IPS-18a (cell line): ENCODE measurements around the gene LEMD3.

Experiments used
- H3K27ac ChIP-seq: one replicate; pipeline ENCODE4 v1.5.1; 2013; ENCODE audit warnings: low read length
- H3K27me3 ChIP-seq: one replicate; pipeline ENCODE4 v1.6.1; 2013; ENCODE audit warnings: mild to moderate bottlenecking, low read length; ENCODE audit not compliant: control insufficient read depth, insufficient read depth
- H3K36me3 ChIP-seq: one replicate; pipeline ENCODE4 v1.6.1; 2013; ENCODE audit warnings: low read depth, low read length; ENCODE audit not compliant: control insufficient read depth
- H3K4me1 ChIP-seq: one replicate; pipeline ENCODE4 v1.6.1; 2013; ENCODE audit warnings: low read depth, low read length; ENCODE audit not compliant: control insufficient read depth
- H3K4me3 ChIP-seq: one replicate; pipeline ENCODE4 v1.5.1; 2013; ENCODE audit warnings: low read length
- H3K9ac ChIP-seq: one replicate; pipeline ENCODE4 v1.6.1; 2013; ENCODE audit warnings: mild to moderate bottlenecking, low read length, moderate library complexity
- H3K9me3 ChIP-seq: one replicate; pipeline ENCODE4 v1.6.1; 2013; ENCODE audit warnings: low read depth, low read length; ENCODE audit not compliant: control insufficient read depth

LEMD3 gene

GRCh38 chr12:65171073-65171472, 1.7 kb downstream of the LEMD3 start:
- peak overlapping the region; percentile 81 for H3K9ac ChIP-seq
- H3K4me1 ChIP-seq = peaks cover 16% of the 10 kb centered on the region
- peak overlapping the region; percentile 91 for H3K4me3 ChIP-seq
- peaks cover 6% of the 10 kb centered on the region for H3K36me3 ChIP-seq
- peaks cover 9% of the 10 kb centered on the region for H3K27me3 ChIP-seq
- no peak overlapping the region for H3K27ac ChIP-seq
- no peaks in the 10 kb centered on the region for H3K9me3 ChIP-seq

- H3K4me1 ChIP-seq = peaks cover 16% of the 10 kb centered on the region
Observed at GRCh38 chr12:65171870-65172269, 2.5 kb downstream of the LEMD3 start.

GRCh38 chr12:65175385-65175784, 6.0 kb downstream of the LEMD3 start:
- H3K4me1 ChIP-seq = peaks cover 16% of the 10 kb centered on the region
- H3K27ac ChIP-seq = no peak overlapping the region
- no peak overlapping the region for H3K4me3 ChIP-seq
- H3K9ac ChIP-seq = no peak overlapping the region
- no peaks in the 10 kb centered on the region for H3K9me3 ChIP-seq
- peaks cover 9% of the 10 kb centered on the region for H3K36me3 ChIP-seq
- H3K27me3 ChIP-seq = no peaks in the 10 kb centered on the region

More at GRCh38 chr12:65171870-65172269, 2.5 kb downstream of the LEMD3 start:
- Histone ChIP-seq H3K4me3 (peak overlapping the region; percentile 91), H3K27me3 (peaks cover 9% of the 10 kb centered on the region), H3K9ac (no peak overlapping the region), H3K27ac (no peak overlapping the region), H3K9me3 (no peaks in the 10 kb centered on the region), H3K36me3 (peaks cover 9% of the 10 kb centered on the region)

- H3K4me3 ChIP-seq = no peak overlapping the region
- no peak overlapping the region for H3K9ac ChIP-seq
- H3K36me3 ChIP-seq = peaks cover 4% of the 10 kb centered on the region
- no peaks in the 10 kb centered on the region for H3K27me3 ChIP-seq
- no peaks in the 10 kb centered on the region for H3K4me1 ChIP-seq
- no peak overlapping the region for H3K27ac ChIP-seq
- no peaks in the 10 kb centered on the region for H3K9me3 ChIP-seq
Observed at GRCh38 chr12:65182012-65182739, 12.8 kb downstream of the LEMD3 start.

GRCh38 chr12:65184176-65184857, 14.9 kb downstream of the LEMD3 start:
- Histone ChIP-seq H3K27ac (no peak overlapping the region), H3K36me3 (peaks cover 4% of the 10 kb centered on the region), H3K4me1 (no peaks in the 10 kb centered on the region), H3K27me3 (no peaks in the 10 kb centered on the region), H3K9ac (no peak overlapping the region), H3K9me3 (no peaks in the 10 kb centered on the region), H3K4me3 (no peak overlapping the region)

GRCh38 chr12:65184858-65185229, 15.5 kb downstream of the LEMD3 start:
- Histone ChIP-seq H3K36me3 (peaks cover 4% of the 10 kb centered on the region), H3K27ac (no peak overlapping the region), H3K9ac (no peak overlapping the region), H3K27me3 (no peaks in the 10 kb centered on the region), H3K9me3 (no peaks in the 10 kb centered on the region), H3K4me1 (no peaks in the 10 kb centered on the region), H3K4me3 (no peak overlapping the region)

GRCh38 chr12:65187665-65188064, 18.3 kb downstream of the LEMD3 start:
- Histone ChIP-seq H3K4me1 (peaks cover 5% of the 10 kb centered on the region), H3K27ac (no peak overlapping the region), H3K9ac (no peak overlapping the region), H3K4me3 (no peak overlapping the region), H3K27me3 (no peaks in the 10 kb centered on the region), H3K9me3 (no peaks in the 10 kb centered on the region), H3K36me3 (peaks cover 4% of the 10 kb centered on the region)

GRCh38 chr12:65188179-65188701, 18.9 kb downstream of the LEMD3 start:
- Histone ChIP-seq H3K4me1 (peaks cover 5% of the 10 kb centered on the region), H3K27me3 (no peaks in the 10 kb centered on the region), H3K4me3 (no peak overlapping the region), H3K9me3 (no peaks in the 10 kb centered on the region), H3K27ac (no peak overlapping the region), H3K36me3 (peaks cover 4% of the 10 kb centered on the region), H3K9ac (no peak overlapping the region)

- Histone ChIP-seq H3K9me3 (no peaks in the 10 kb centered on the region), H3K27ac (no peak overlapping the region), H3K36me3 (no peaks in the 10 kb centered on the region), H3K27me3 (no peaks in the 10 kb centered on the region), H3K4me3 (no peak overlapping the region), H3K4me1 (peaks cover 5% of the 10 kb centered on the region), H3K9ac (no peak overlapping the region)
Observed at GRCh38 chr12:65189028-65189718, 19.8 kb downstream of the LEMD3 start.

GRCh38 chr12:65192963-65193516, 23.7 kb downstream of the LEMD3 start:
- no peak overlapping the region for H3K27ac ChIP-seq
- H3K9me3 ChIP-seq = no peaks in the 10 kb centered on the region
- no peaks in the 10 kb centered on the region for H3K36me3 ChIP-seq
- H3K27me3 ChIP-seq = no peaks in the 10 kb centered on the region
- H3K4me3 ChIP-seq = no peak overlapping the region
- peaks cover 17% of the 10 kb centered on the region for H3K4me1 ChIP-seq
- no peak overlapping the region for H3K9ac ChIP-seq

- H3K27ac ChIP-seq = no peak overlapping the region
- no peaks in the 10 kb centered on the region for H3K36me3 ChIP-seq
Observed at GRCh38 chr12:65194949-65195348, 25.6 kb downstream of the LEMD3 start.

More at GRCh38 chr12:65194949-65195348, 25.6 kb downstream of the LEMD3 start:
- H3K4me3 ChIP-seq = no peak overlapping the region
- no peaks in the 10 kb centered on the region for H3K9me3 ChIP-seq
- H3K9ac ChIP-seq = no peak overlapping the region
- no peaks in the 10 kb centered on the region for H3K27me3 ChIP-seq
- H3K4me1 ChIP-seq = peaks cover 17% of the 10 kb centered on the region
